Measurements from ENCODE around the gene COX8A. TPM values are rescaled to one million over a fixed set of nuclear protein-coding genes. Genes with fewer than 3 reads are reported as not detected.

The COX8A gene
- total and polyA plus RNA-seq, 9 of the 15 experiments (the other 6 are each of a cell fraction or from before 2014, with no cell fraction given) = 274 to 1,206 (median 526) TPM

DNA sequence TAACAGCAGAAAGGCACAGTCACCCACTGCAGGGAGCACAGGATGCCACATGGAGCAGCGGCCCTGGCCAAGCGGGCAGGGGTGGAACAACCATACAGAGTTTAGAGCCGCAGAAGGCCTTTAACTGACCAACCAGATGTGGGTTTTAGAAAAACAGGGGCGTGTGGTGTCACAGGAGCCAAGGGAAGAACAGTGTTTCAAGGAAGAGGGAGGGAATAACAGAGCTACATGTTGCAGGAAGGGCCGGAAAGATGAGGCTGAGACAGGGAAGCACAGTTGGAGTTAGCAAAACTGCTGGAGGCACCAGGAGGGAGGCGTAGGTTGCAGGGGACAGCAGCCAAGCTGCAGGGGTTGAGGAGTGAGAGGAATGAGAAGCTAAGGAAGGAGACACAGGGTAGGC is 43.4 kb upstream of the COX8A start:
- WGBS (ENCODE audit: insufficient coverage, low coverage, missing lambda C conversion rate) = 74% methylated on average over 6 of the region's 6 CpGs
- FAIRE-seq = no peak
- Histone ChIP-seq H3K36me3 (ENCODE audit: control insufficient read depth, insufficient read depth, low read length) (no peaks in the 10 kb centered on the region), H3K9me3 (replicated peaks; ENCODE audit: control insufficient read depth, insufficient read depth, low read depth, low read length) (no peaks in the 10 kb centered on the region), H4K20me1 (replicated peaks; ENCODE audit: control insufficient read depth, insufficient read depth, low read length) (no peaks in the 10 kb centered on the region), H3K9me1 (ENCODE audit: control insufficient read depth, insufficient read depth, low read length) (no peaks in the 10 kb centered on the region), H3K27ac (ENCODE audit: extremely low read depth, low read depth, low read length) (no peak overlapping the region), H3K79me2 (ENCODE audit: control insufficient read depth, insufficient read depth, low read length) (no peaks in the 10 kb centered on the region), H3K4me1 (replicated peaks in 1 of 2; ENCODE audit: control insufficient read depth in 2 of 2, insufficient read depth in 2 of 2, low read length in 2 of 2) (no peaks in the 10 kb centered on the region; a peak in 1 of 5 replicates), H2AFZ (ENCODE audit: low read depth, low read length) (no peak overlapping the region), H3K27me3 (ENCODE audit: control insufficient read depth in 2 of 2, insufficient read depth in 2 of 2, low read length in 2 of 2) (no peaks in the 10 kb centered on the region), H3K9ac (ENCODE audit: insufficient read depth in 1 of 2, low read depth in 2 of 2, low read length in 2 of 2) (no peak overlapping the region), H3K4me3 (no peak overlapping the region), H3K4me2 (ENCODE audit: insufficient read depth, low read length) (no peak overlapping the region)
- no peak for DNase-seq (ENCODE audit: extremely low read depth in 1 of 4, low spot score in 3 of 4)
- no TSS peak for BruUV-seq (replicated peaks)
- intact Hi-C loops (cut with micrococcal nuclease) = no loop called here
- POLR2A ChIA-PET = no interaction called here
- CTCF ChIA-PET (ENCODE audit: low intra/inter-chr PET ratio) = no interaction called here
- no peak for ATAC-seq
- in situ Hi-C loops (cut with MboI) = no loop called here
- no peak for TF ChIP-seq BRF1 (IDR thresholded peaks at IDR 0.05; ENCODE audit: borderline replicate concordance, extremely low read depth, insufficient read length)
- TF ChIP-seq LEF1 (IDR thresholded peaks at IDR 0.05) = no peak
- TF ChIP-seq, protein P1, sequence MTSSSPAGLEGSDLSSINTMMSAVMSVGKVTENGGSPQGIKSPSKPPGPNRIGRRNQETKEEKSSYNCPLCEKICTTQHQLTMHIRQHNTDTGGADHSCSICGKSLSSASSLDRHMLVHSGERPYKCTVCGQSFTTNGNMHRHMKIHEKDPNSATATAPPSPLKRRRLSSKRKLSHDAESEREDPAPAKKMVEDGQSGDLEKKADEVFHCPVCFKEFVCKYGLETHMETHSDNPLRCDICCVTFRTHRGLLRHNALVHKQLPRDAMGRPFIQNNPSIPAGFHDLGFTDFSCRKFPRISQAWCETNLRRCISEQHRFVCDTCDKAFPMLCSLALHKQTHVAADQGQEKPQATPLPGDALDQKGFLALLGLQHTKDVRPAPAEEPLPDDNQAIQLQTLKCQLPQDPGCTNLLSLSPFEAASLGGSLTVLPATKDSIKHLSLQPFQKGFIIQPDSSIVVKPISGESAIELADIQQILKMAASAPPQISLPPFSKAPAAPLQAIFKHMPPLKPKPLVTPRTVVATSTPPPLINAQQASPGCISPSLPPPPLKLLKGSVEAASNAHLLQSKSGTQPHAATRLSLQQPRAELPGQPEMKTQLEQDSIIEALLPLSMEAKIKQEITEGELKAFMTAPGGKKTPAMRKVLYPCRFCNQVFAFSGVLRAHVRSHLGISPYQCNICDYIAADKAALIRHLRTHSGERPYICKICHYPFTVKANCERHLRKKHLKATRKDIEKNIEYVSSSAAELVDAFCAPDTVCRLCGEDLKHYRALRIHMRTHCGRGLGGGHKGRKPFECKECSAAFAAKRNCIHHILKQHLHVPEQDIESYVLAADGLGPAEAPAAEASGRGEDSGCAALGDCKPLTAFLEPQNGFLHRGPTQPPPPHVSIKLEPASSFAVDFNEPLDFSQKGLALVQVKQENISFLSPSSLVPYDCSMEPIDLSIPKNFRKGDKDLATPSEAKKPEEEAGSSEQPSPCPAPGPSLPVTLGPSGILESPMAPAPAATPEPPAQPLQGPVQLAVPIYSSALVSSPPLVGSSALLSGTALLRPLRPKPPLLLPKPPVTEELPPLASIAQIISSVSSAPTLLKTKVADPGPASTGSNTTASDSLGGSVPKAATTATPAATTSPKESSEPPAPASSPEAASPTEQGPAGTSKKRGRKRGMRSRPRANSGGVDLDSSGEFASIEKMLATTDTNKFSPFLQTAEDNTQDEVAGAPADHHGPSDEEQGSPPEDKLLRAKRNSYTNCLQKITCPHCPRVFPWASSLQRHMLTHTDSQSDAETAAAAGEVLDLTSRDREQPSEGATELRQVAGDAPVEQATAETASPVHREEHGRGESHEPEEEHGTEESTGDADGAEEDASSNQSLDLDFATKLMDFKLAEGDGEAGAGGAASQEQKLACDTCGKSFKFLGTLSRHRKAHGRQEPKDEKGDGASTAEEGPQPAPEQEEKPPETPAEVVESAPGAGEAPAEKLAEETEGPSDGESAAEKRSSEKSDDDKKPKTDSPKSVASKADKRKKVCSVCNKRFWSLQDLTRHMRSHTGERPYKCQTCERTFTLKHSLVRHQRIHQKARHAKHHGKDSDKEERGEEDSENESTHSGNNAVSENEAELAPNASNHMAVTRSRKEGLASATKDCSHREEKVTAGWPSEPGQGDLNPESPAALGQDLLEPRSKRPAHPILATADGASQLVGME (CRISPR knock-in tag; IDR thresholded peaks at IDR 0.05) = no peak
- no peak for TF ChIP-seq NFIX (CRISPR knock-in tag; IDR thresholded peaks at IDR 0.05; ENCODE audit: low read depth)
- no peak for TF ChIP-seq NFXL1 (CRISPR knock-in tag; IDR thresholded peaks at IDR 0.05)
- TF ChIP-seq RBM34 (IDR thresholded peaks at IDR 0.05; ENCODE audit: borderline replicate concordance, insufficient read depth, low read length) = no peak
- no peak for TF ChIP-seq GATA2 (CRISPR knock-in tag; IDR thresholded peaks at IDR 0.05)
- no peak for TF ChIP-seq CHD4 (IDR thresholded peaks at IDR 0.05; ENCODE audit: insufficient read depth, insufficient replicate concordance, low read depth, low read length, poor library complexity, severe bottlenecking)
- TF ChIP-seq, protein P2, sequence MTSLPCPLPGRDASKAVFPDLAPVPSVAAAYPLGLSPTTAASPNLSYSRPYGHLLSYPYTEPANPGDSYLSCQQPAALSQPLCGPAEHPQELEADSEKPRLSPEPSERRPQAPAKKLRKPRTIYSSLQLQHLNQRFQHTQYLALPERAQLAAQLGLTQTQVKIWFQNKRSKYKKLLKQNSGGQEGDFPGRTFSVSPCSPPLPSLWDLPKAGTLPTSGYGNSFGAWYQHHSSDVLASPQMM (CRISPR knock-in tag; IDR thresholded peaks at IDR 0.05) = no peak
- TF ChIP-seq KLF6 (CRISPR knock-in tag; IDR thresholded peaks at IDR 0.05; ENCODE audit: borderline replicate concordance) = no peak
- no peak for TF ChIP-seq PTTG1 (tag; IDR thresholded peaks at IDR 0.05; ENCODE audit: low read depth)
- TF ChIP-seq CHD1 (IDR thresholded peaks at IDR 0.05; ENCODE audit: low read length) = no peak
- TF ChIP-seq EGR1 (conservative IDR thresholded peaks at IDR 0.05) = no peak
- TF ChIP-seq ZNF584 (CRISPR knock-in tag; IDR thresholded peaks at IDR 0.05; ENCODE audit: low read depth) = no peak
- TF ChIP-seq, protein P3, sequence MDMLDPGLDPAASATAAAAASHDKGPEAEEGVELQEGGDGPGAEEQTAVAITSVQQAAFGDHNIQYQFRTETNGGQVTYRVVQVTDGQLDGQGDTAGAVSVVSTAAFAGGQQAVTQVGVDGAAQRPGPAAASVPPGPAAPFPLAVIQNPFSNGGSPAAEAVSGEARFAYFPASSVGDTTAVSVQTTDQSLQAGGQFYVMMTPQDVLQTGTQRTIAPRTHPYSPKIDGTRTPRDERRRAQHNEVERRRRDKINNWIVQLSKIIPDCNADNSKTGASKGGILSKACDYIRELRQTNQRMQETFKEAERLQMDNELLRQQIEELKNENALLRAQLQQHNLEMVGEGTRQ (CRISPR knock-in tag; IDR thresholded peaks at IDR 0.05) = no peak
- TF ChIP-seq ZBTB1 (CRISPR knock-in tag; IDR thresholded peaks at IDR 0.05; ENCODE audit: borderline replicate concordance, low read depth) = no peak

All from K562 (cell line).